NCI-H2029 (cell line): Measurements from ENCODE around the gene AAK1.
A peak's percentile ranks its signal among the peaks of the same experiment; 100 is the strongest.
"Not testable (repeated sequence)": the region's sequence is repeated elsewhere in the genome, so short reads cannot be mapped to it uniquely, and the experiment has no call there.

Experiments used
- DNase-seq: peaks from one replicate; lab custom pipeline; 2025; lab: John Stamatoyannopoulos, UW

AAK1 gene

DNA sequence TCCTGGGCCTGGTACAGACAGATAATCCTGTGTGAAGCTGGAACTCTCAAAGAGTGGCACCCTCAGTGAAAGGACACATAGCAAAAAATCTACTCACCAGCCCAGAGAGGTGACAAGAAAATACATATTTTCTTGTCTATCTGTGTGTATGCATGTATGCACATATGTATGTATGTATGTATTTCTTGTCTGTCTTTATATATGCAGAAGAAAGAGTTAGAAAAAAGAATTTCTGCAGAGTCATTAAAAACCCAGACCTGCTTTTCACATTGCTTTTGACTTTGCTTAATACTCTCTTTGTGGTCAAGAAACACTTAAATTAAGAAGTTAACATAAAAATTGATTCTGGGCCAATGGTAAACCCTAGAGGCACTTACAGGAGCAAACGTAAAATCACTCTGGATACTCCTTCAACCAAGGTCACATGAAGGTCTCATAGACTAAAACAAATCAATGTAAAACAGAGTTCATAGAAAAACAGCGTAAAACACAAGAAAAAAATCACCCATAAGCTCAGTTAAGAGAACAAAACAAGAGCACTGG, 16.5 kb upstream of the AAK1 start:
- no peak for DNase-seq

DNA sequence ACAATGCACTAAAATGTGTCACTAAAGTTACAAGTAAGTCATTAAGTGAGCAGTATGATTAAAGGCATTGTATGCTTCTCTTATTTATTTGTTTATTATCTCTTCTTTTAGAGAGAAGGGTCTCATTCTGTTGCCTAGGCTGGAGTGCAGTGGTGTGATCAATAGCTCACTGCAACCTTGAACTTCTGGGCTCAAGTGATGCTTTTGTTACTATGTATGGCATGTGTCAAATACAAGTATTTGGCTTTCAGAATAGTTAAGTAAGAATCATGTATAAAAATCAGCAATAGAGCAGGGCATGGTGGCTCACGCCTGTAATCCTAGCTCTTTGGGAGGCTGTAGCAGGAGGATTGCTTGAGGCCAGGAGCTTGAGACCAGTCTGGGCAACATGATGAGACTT, 15.8 kb upstream of the AAK1 start:
- DNase-seq = no peak

DNA sequence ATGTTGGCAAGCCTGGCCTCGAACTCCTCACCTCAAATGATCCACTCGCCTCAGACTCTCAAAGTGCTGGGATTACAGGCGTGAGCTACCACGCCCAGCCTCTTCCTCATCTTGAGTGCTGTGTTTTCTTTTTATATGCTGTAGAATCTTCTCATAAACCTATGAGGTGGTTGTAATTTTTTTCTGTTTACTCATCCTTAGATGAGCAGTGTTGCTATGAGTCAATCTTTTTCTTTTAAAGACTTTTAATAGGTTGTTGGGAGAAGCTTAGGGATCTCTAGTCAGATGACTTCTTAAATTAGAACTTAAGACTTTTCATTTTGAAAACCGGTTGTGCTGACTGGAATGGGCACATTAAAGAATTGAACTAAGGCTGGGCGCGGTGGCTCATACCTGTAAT, 8.7 kb upstream of the AAK1 start:
- no peak for DNase-seq

DNA sequence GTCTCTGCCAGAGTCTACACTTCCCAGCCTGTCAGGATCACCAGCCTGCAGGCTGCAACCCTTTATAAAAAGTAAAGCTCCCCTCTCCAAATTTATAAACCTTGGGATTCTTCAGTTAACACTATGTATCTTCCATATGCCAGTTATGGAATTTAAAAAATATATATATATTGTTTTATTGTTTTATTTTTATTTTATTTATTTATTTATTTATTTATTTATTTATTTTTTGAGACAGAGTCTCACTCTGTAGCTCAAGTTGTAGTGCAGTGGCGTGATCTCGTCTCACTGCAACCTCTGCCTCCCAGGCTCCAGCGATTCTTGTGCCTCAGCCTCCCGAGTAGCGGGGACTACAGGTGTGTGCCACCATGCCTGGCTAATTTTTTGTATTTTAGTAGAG, 3.7 kb upstream of the AAK1 start:
- not testable (repeated sequence) for DNase-seq

DNA sequence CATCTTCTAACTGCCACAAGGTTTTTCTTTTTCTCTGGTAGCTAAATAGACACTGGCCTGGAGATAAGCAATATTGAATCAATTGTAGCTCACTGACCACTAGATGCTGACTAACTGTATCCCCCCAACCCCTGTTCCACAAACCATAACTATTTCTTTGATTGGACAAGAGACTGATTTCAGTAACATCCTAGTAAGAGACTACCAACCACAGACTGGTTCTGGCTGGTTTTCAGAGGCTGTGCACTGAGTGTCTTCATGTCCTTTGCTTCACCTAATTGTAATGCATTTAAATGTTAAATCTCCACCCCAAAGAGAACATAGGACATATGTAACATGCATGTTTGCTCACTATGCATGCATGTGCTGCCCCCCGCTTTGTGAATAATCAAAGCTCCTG, 3.2 kb upstream of the AAK1 start:
- no peak for DNase-seq

DNA sequence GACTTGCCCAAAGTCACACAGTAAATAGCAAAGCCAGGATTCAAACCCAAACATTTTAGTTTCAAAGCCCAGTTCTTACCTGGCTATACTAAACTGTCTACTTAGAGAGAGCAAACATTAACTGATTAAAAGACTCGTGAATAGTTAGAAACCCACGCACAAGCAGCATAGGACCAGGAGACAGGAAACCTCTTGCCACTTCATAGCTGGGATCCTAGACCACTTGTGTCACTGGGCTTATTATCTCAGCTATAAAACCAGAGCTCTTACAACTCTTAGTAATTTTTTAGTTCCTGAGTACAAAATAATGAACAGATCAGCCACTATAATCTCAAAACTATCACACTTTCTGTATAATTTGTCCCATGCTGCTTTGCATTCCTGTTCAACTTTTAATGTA, 2.4 kb upstream of the AAK1 start:
- no peak for DNase-seq

DNA sequence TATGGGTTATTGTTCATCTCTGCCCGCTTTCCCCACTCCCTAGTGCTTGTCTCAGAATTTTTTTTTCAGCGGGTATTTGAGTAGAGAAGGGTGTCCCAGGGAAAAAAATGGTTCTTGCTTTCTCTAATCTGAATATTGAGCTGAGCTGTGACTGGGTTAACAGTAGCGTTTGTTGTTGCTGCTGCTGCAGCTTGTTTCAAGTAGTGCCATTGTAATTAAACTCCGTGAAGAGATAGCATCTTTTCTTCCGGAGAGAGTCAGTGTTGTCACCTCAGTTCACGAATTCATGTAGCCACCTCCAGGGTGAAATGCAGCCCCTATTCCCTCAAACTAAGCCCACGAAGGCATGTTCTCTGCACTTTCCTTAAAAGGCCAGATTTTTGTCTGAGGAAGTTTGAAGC, 1.5 kb upstream of the AAK1 start:
- no peak for DNase-seq

DNA sequence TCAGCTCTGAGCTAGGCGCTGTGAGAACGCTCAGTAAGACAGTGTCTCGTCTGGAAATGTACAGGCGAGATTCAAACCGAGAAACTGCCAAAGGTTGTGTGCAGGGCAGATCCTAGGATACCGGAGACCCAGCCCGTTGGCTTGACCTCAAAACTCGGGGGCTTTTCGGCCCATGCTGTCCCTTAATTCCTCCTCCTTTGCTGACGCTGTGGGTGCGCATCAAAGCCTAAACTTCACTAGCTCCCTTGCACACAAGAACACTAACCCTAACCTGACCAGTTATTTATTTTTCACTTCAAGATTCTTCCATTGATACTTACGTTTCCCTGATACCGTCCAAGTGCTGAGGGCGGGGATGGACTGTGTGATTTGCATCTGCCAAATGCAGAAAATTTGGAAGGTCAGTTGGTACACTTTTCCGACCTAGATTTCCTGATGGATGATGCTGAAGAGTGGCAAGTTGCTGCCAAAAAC, 1.0 kb upstream of the AAK1 start:
- DNase-seq = no peak

DNA sequence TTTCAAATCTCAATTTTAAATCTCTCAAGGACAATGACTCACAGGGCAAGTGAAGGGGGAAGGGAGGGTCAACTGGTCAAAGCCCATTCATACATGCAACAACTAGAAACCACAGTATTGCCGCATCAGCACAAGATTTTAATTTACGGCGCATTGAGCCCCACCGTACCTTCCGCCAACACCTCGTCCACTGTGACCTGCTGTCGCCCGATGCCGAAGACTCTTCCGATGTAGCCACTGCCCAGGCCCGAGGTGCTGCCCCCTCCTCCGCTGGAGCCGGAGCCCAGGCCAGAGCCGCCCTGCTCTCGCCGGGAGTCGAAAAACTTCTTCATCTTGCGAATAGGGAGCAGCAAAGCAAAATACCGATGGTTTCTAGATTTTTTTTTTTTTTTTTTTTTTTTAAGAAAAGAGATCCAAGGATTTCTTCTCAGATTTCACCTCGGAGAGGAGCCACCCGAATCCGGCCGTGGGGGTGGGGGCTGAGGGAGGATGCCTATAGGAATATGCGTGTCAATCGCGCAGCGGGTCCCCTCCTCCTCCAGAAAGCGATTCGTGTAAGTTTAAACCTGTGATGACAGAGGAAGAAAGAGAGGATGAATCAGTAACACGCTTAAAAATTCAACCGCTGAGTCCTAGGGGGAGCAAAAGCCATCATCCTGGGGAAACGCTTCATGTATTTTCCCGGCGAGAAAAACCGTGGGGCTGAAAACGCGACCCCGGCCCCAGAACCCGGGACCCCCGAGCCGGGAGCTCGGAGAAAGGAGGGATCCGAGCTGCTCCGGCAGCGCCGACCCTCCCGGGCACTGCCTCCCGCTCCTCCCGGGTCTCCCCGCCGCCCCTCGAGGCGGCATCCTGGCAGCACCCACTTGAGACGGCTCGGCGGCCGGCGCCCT, 584 bp downstream of the AAK1 start:
- peak; percentile 3 for DNase-seq

DNA sequence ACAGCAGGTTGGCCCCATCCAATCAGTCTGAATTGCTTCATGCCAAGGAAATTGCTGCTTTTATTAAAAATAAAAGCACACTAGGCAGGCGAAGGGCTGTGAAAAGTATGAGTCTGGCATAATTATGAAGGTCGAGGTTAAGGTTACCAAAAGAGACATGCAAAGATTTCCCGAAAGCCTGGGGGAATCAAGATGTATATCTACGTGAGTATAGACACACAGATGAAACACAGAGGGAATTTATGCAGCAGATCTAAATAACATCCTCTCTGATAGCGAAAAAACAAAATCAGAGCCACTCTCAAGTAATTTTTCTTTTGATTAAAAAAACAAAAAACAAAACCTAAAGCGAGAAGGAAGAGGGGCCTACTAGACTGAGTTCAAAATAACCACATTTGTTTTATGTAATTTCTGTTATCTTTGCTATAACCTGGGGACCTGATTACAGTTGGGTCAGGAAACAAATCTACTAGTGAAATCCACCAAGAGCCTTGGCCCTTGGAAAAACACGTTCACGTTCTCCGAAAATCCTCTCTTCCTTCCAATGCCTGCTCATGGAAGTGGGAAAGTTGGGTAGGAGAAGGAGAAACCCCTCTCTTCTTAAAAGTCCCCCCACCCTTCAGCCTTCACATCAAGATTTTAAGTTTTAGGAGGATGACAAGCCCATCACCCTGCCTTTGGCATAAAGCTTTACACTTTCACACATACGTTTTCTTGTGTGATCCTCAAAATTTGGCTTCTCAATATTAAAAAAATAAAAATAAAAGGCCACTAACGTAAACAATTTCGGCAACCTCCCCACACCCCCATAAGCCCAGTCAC, 1.4 kb downstream of the AAK1 start:
- DNase-seq = no peak

DNA sequence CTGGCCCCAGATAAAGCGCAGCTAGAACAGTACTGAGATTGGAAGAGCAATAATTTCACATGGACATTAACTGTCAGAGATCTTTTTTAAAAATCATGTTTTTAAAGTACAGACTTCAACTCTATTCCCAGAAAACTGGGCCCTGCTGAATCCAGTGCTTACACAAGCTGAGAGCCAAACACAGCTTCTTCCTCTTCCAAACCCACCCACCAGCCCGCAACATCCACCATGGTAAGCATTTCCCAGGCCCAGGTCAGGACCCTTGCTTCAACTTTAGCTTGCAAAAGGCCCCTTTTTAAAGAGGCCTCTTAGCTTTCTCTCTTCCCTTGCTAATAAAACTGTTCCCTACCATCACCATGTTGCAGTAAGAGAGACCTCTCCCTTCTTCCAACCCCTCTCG, 2.1 kb downstream of the AAK1 start:
- DNase-seq = no peak

DNA sequence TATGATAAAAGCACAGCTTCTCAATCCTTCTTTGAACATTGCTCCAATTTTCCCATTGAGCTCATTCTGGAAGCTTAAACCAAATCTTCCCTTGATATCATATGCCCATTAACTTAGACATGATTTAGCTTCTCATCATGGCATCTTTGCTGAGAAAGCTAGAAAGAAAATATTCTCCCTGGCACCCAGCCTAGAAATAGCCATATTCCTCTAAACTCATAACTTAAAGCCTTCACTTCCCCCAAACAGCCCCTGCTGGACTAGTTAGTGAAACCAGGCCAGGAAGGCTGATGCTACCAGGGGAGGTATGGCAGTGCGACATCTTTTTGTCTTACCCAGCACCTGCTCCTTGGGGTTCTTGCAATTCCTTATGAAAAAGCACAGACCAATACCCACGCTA, 4.3 kb downstream of the AAK1 start:
- DNase-seq = no peak

DNA sequence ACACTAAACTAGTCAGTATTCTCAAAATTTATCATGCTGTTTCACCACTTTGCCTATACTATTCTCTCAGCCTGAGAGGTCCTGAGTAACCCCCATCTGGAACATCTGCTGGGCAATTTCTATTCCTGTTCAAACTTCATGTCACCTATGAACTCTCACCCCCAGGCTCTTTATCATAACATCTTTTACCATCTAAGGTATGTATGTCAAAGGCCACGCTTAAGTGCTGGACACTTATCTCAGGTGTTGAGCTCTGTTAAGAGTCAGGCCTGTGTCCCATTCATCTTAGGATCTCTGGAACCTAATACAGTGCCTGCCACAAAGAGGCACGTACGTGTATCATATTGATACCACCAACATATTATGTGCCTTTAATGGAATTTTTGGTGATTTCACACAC, 4.9 kb downstream of the AAK1 start:
- no peak for DNase-seq

DNA sequence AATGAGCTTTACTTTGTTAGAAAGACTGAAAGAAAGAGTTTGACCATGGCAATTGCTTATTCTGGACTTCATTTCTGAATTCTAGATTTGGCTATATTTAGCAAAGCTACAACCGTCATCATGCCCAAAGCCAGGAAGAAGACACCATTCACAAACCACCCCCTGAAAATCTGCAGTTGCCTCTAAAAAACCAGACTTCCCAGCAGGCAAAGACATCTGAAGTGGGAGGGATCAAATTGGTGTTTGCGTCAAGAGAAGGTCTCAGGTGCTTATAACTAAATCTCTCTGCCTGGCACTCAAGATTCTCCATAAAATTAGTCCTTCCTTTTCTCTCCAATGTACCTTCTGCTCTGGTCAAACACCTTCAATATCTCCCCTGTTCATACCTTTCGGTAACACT, 5.6 kb downstream of the AAK1 start:
- DNase-seq = no peak

DNA sequence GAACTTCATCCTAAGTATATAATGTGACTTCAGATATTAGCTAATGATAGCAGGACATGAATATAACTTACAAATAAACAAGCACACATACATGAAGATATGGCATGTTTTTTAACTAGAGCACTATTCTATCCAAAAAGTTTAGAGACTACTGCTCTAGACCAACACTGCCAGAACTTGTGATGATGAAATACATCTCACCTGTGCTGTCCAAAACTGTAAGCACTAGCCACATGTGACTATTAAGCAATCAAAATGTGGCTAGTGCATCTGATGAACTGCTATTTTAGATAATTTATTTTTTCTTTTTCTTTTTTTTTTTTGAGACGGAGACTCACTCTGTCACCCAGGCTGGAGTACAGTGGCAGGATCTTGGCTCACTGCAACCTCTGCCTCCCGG, 7.1 kb downstream of the AAK1 start:
- DNase-seq = no peak

DNA sequence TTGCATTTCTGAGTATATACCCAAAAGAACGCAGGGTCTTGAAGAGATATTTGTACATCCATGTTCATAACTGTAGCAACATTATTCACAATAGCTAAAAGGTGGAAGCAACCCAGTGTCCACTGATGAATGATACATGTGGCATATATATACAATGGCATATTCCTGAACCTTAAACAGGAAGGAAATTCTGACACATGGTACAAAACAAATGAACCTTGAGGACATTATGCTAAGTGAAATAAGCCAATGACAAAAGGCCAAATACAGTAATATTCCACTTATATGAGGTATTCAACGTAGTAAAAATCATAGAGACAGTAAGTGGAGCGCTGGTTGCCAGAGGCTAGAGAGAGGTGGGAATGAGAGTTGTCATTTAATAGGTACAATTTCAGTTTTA, 8.1 kb downstream of the AAK1 start:
- DNase-seq = no peak

DNA sequence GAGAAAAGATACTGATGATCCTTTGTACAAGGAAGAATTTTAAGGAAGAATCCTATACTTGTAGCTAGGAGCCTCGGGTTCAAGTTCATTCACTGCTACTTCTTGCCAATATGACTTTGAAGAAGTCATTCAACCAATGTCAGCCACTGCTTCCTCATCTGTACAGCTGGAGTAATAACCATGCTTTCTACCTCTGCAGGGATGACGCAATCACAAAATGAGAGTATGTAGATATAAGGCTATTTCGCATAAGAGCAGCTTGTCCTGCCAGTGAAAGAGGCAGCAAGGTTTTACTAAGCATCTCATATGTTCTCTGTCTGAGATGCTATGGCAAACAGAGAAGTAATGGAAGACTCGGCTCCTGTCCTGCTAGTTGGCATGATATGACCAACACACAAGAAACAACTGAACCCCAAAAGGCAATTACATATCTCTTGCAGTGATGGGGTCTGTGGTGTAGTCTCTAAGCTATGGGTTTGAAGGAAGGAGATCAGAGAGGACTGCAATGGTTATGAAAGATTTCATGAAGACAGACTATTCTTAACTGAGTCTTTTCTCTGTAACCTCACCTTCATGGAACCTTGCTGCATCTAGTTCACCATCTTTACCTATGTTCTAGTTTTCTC, 9.2 kb downstream of the AAK1 start:
- DNase-seq = no peak

DNA sequence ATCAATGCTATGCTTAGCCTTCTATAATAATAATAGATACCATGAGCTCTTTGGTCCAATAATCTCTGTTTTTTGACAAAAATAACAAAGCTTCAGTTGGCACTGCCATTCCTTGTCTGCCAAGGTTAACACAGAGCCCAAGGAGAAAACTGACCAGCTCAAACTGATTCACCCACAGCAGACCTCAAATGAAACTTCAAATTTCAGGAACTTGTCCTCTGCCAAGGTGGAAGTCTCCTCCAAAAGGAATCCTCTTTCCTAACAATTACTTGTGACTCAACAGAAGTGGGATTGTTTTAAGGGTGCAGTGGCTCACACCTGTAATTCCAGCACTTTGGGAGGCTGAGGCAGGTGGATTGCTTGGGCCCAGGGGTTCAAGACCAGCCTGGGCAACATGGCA, 12.1 kb downstream of the AAK1 start:
- DNase-seq = no peak

DNA sequence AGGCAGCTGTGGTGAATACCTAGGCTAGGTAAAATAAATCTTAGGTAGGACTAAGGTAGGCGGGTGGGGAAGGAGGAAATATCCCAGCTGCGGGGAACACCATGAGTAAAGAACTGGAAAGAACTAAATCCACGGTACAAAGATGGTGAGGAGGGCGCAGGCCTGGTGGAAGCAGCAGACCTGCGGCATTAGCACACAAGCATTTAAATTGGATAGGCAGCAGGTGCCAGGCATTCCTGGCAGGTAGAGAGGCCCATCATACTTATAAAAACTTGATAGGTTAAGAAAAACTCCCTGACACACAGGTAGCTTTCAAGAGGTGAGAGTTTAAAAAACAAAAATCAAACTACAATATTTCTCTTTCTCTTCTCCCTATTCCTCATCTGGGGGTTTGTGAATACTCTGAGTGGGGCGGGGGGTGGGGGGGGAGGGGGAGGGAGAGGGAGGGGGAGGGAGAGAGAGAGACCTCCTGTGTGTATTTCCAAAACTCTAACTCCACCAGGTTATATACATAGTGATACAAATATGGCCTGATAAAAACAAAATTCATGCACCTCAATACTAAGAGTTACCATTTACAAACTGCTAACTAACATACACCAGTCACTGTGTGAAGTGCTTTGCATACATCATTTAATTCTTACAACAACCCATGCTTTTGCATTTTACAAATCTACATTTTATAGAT, 13.5 kb downstream of the AAK1 start:
- no peak for DNase-seq

DNA sequence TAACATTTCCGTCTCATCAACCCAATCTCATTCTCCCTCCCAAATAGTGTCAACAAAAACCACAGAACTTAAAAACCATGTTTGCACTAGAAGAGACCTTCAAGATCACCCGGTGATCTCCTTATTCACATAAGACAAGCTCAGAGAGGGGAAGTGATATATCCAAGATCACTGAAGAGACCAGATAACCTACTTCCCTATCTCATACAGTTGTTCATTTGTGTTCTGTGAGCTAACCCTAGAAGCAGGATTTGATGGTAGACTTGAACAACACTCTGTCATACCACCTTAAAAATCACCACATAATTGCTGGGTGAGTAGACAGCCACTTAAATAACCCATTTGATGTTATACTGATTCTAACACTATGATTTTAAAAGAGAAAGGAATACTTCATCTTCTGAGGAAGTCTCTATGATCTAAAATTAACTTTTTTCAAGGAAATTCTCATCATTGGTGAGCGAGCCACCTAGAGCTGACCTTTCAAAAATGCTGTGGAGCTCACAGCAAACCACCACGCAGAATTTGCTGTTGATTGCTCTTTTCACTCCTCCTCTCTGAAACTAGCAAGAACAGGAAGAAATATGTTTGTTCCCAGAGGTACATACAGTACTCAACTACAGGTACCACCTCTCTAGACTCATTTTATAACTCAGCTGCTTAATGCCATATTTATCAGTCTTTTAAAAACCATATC, 15.1 kb downstream of the AAK1 start:
- no peak for DNase-seq

DNA sequence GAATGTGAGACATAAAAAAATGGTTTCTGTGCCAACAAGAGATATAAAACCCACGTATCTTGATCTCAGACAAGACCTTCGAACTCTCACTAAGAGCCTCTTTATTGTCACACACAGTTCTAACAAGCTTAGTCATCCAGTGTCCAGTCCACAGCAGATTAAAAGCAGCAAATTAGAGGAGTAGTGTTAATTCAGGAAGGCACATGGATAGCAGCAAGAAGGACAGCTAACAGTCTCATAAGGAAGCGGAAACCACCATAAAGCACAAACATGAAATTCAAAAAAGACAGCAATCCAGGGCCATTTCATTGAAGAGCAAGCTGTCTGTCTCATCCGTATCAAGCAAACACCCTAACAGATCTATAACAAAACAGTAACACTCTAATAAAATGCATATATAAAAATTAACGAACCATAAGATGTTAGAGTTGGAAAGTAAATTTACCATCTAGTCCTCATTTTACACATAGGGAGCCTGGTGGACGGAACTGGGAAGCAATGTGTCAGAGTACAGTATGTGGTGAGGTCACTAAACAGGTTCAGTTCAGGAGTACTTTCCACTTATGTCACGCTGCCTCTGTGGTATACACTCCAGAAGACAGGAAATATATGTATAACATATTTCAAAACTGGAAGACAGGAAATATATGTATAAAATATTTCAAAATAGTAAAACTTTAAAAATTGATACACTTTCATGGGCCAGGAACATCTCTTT, 18.3 kb downstream of the AAK1 start:
- no peak for DNase-seq
